IMR-90 (cell line): ENCODE measurements around the gene GMPPB. TPM values are rescaled to one million over a fixed set of nuclear protein-coding genes. Genes with fewer than 3 reads are reported as not detected.

Experiments used
- ATAC-seq: fragments of 200-7000 bp; cut with Tn5 transposase; 2 replicates; pipeline ENCODE4 v1.9.1; 2020; ENCODE audit warnings: low read depth, mild to moderate bottlenecking, moderate library complexity
- BruUV-seq: library from RNA; stranded (reverse); fragments of 400-500 nt; replicated peaks from 2 replicates; lab custom pipeline; 2021; lab: Mats Ljungman, UMichigan
- CTCF ChIA-PET: fragments of 300-600 bp; formaldehyde crosslinking; extraction: SDS; loops from one replicate; lab custom pipeline; 2021; ENCODE audit warnings: antibody characterized with exemption; lab: Yijun Ruan, JAX
- POLR2A ChIA-PET: fragments of 300-600 bp; sonication (Branson Sonifier 250); formaldehyde crosslinking; loops from one replicate; lab custom pipeline; 2022; ENCODE audit warnings: antibody characterized with exemption; ENCODE audit not compliant: unreplicated experiment; lab: Charles Lee
- DNase-seq: peaks from one replicate; pipeline ENCODE4 v3.0.0; 2013
- H2AFZ ChIP-seq: replicated peaks from 2 replicates; pipeline ENCODE3; 2013; ENCODE audit warnings: low read length, mild to moderate bottlenecking; ENCODE audit not compliant: poor library complexity
- H2AK5ac ChIP-seq: 2 replicates; pipeline ENCODE4 v1.6.1; 2013; ENCODE audit warnings: low read depth, low read length, inconsistent platforms
- H2AK9ac ChIP-seq: replicated peaks from 2 replicates; pipeline ENCODE3; 2013; ENCODE audit warnings: mild to moderate bottlenecking, low read depth, low read length, moderate library complexity; ENCODE audit not compliant: poor library complexity
- H2BK120ac ChIP-seq: 2 replicates; pipeline ENCODE4 v1.6.1; 2013; ENCODE audit warnings: low read depth, low read length, inconsistent platforms
- H2BK15ac ChIP-seq: 3 replicates; pipeline ENCODE4 v1.6.1; 2013; ENCODE audit warnings: low read depth, low read length, inconsistent platforms
- H2BK20ac ChIP-seq: 2 replicates; pipeline ENCODE4 v1.6.1; 2013; ENCODE audit warnings: low read depth, mild to moderate bottlenecking, inconsistent platforms, low read length, moderate library complexity
- H2BK5ac ChIP-seq: 2 replicates; pipeline ENCODE4 v1.6.1; 2013; ENCODE audit warnings: mild to moderate bottlenecking, low read depth, low read length, inconsistent platforms; ENCODE audit not compliant: poor library complexity, severe bottlenecking
- H3K14ac ChIP-seq: replicated peaks from 2 replicates; pipeline ENCODE4 v1.6.1; 2013; ENCODE audit warnings: low read depth, low read length, inconsistent platforms
- H3K18ac ChIP-seq: 2 replicates; pipeline ENCODE4 v1.6.1; 2013; ENCODE audit warnings: low read depth, low read length, control low read depth
- H3K23ac ChIP-seq: 2 replicates; pipeline ENCODE4 v1.6.1; 2013; ENCODE audit warnings: low read depth, low read length, inconsistent platforms
- H3K27ac ChIP-seq: 2 replicates; pipeline ENCODE4 v1.5.1; 2013; ENCODE audit warnings: mild to moderate bottlenecking, control low read depth, low read length; ENCODE audit not compliant: insufficient read depth
- H3K27me3 ChIP-seq: 2 replicates; pipeline ENCODE4 v1.6.1; 2013; ENCODE audit warnings: low read length; ENCODE audit not compliant: control insufficient read depth, insufficient read depth
- H3K36me3 ChIP-seq: 2 replicates; pipeline ENCODE4 v1.6.1; 2013; ENCODE audit warnings: low read length, mixed read lengths; ENCODE audit not compliant: control insufficient read depth, insufficient read depth
- H3K4ac ChIP-seq: 2 replicates; pipeline ENCODE4 v1.6.1; 2013; ENCODE audit warnings: low read depth, low read length, inconsistent platforms
- H3K4me1 ChIP-seq: 2 replicates; pipeline ENCODE4 v1.6.1; 2013; ENCODE audit warnings: low read length, mixed read lengths; ENCODE audit not compliant: control insufficient read depth, insufficient read depth
- H3K4me2 ChIP-seq: 2 replicates; pipeline ENCODE4 v1.6.1; 2013; ENCODE audit warnings: low read depth, mild to moderate bottlenecking, control low read depth, low read length, moderate library complexity
- H3K4me3 ChIP-seq: 2 replicates; pipeline ENCODE4 v1.5.1; 2013; ENCODE audit warnings: low read depth, mild to moderate bottlenecking, control low read depth, low read length, moderate library complexity; ENCODE audit not compliant: insufficient read depth
- H3K56ac ChIP-seq: 2 replicates; pipeline ENCODE4 v1.6.1; 2013; ENCODE audit warnings: low read length, inconsistent platforms; ENCODE audit not compliant: insufficient read depth; ENCODE audit errors: extremely low read depth
- H3K79me1 ChIP-seq, 2 experiments: 2 replicates each; pipeline ENCODE4 v1.6.1; 2013; ENCODE audit warnings: low read length in 2 of 2, inconsistent platforms in 1 of 2, low read depth in 1 of 2
- H3K9ac ChIP-seq: 2 replicates; pipeline ENCODE4 v1.6.1; 2013; ENCODE audit warnings: low read depth, low read length, control low read depth
- H3K9me1 ChIP-seq: 2 replicates; pipeline ENCODE4 v1.6.1; 2013; ENCODE audit warnings: low read length, inconsistent platforms; ENCODE audit not compliant: insufficient read depth
- H3K9me3 ChIP-seq: 2 replicates; pipeline ENCODE4 v1.6.1; 2013; ENCODE audit warnings: low read length; ENCODE audit not compliant: control insufficient read depth, insufficient read depth
- H4K20me1 ChIP-seq: 2 replicates; pipeline ENCODE4 v1.6.1; 2013; ENCODE audit warnings: low read length, inconsistent platforms; ENCODE audit not compliant: insufficient read depth
- H4K5ac ChIP-seq: 2 replicates; pipeline ENCODE4 v1.6.1; 2013; ENCODE audit warnings: mild to moderate bottlenecking, low read depth, low read length, control low read depth
- H4K8ac ChIP-seq, 2 experiments: 2 replicates each; pipeline ENCODE4 v1.6.1; 2013; ENCODE audit warnings: low read depth in 2 of 2, low read length in 2 of 2, control low read depth in 1 of 2, inconsistent platforms in 1 of 2
- H4K91ac ChIP-seq: 2 replicates; pipeline ENCODE4 v1.6.1; 2013; ENCODE audit warnings: low read depth, low read length, inconsistent platforms; ENCODE audit not compliant: insufficient read depth
- CEBPB ChIP-seq: IDR thresholded peaks from 2 replicates; pipeline ENCODE4 v1.6.1; 2012; ENCODE audit warnings: low read depth, low read length, improper control_type of control experiment
- CHD1 ChIP-seq: IDR thresholded peaks from 2 replicates; pipeline ENCODE4 v1.6.1; 2012; ENCODE audit warnings: low read depth, low read length, improper control_type of control experiment
- ELK1 ChIP-seq: fragments of 150-350 bp; IDR thresholded peaks from 2 replicates; pipeline ENCODE4 v1.6.1; 2016; ENCODE audit warnings: low read depth, mild to moderate bottlenecking, low read length, moderate library complexity, borderline replicate concordance
- MAFK ChIP-seq: IDR thresholded peaks from 2 replicates; pipeline ENCODE4 v1.6.1; 2012; ENCODE audit warnings: low read depth, low read length, improper control_type of control experiment
- MAZ ChIP-seq: IDR thresholded peaks from 2 replicates; pipeline ENCODE4 v1.6.1; 2012; ENCODE audit warnings: low read depth, mild to moderate bottlenecking, low read length, improper control_type of control experiment, moderate library complexity, borderline replicate concordance
- MXI1 ChIP-seq: IDR thresholded peaks from 2 replicates; pipeline ENCODE4 v1.6.1; 2012; ENCODE audit warnings: low read depth, mild to moderate bottlenecking, low read length, moderate library complexity, borderline replicate concordance
- NFE2L2 ChIP-seq: fragments of 150-350 bp; IDR thresholded peaks from 2 replicates; pipeline ENCODE4 v1.6.1; 2016; ENCODE audit warnings: low read depth, mild to moderate bottlenecking, low read length
- POLR2A ChIP-seq: IDR thresholded peaks from 2 replicates; pipeline ENCODE4 v1.6.1; 2012; ENCODE audit warnings: mild to moderate bottlenecking, low read depth, low read length
- RAD21 ChIP-seq: IDR thresholded peaks from 2 replicates; pipeline ENCODE4 v1.6.1; 2012; ENCODE audit warnings: low read length, improper control_type of control experiment
- RCOR1 ChIP-seq: IDR thresholded peaks from 2 replicates; pipeline ENCODE4 v1.6.1; 2012; ENCODE audit warnings: mild to moderate bottlenecking, low read length, improper control_type of control experiment; ENCODE audit not compliant: insufficient replicate concordance
- RFX5 ChIP-seq: IDR thresholded peaks from 2 replicates; pipeline ENCODE4 v1.8.0; 2012; ENCODE audit warnings: low read depth, mild to moderate bottlenecking, low read length, moderate library complexity
- SMC3 ChIP-seq: fragments of 150-350 bp; IDR thresholded peaks from 2 replicates; pipeline ENCODE4 v1.6.1; 2016; ENCODE audit warnings: low read depth, mild to moderate bottlenecking, antibody characterized with exemption, low read length, moderate library complexity
- USF2 ChIP-seq: fragments of 150-350 bp; IDR thresholded peaks from 2 replicates; pipeline ENCODE4 v1.6.1; 2017; ENCODE audit warnings: mild to moderate bottlenecking, antibody characterized with exemption, low read length, low read depth
- WGBS, 2 experiments: methylation state at CpG; one replicate each; pipeline versions ENCODE4 v1.1.5 to v1.1.7; 2013; ENCODE audit warnings: missing lambda C conversion rate in 2 of 2; ENCODE audit not compliant: insufficient read length in 1 of 2; ENCODE audit errors: extremely low coverage in 2 of 2; 5-methylcytosine and 5-hydroxymethylcytosine counted together
- dilution Hi-C: fragments of 300-500 bp; cut with HindIII; formaldehyde crosslinking; loops from one replicate; pipeline ENCODE4 v1.14.3; 2018; ENCODE audit warnings: low sequenced_read_pairs; ENCODE audit not compliant: unreplicated experiment
- in situ Hi-C: fragments of 300-500 bp; cut with MboI; formaldehyde crosslinking; loops from 3 replicates; pipeline ENCODE4 v1.14.3; 2019; ENCODE audit warnings: low sequenced_read_pairs, inconsistent platforms, mixed read lengths
- intact Hi-C: fragments of 100-400 bp; cut with micrococcal nuclease; formaldehyde crosslinking; loops from 2 replicates; pipeline ENCODE4 v1.10.0; 2022
- polyA plus RNA-seq, 3 experiments: library from polyadenylated mRNA; depleted of rRNA; stranded (reverse); fragments of >200 nt; gene quantifications; 2 replicates each; pipeline ENCODE4 v1.2.3, GENCODE V29; 2012; ENCODE audit warnings: low replicate concordance in 1 of 3
- total RNA-seq: library from RNA; depleted of rRNA; stranded (reverse); fragments of >200 nt; gene quantifications from 2 replicates; pipeline ENCODE4 v1.2.3, GENCODE V29; 2012

Gene GMPPB
- total and polyA plus RNA-seq, 2 of the 4 experiments (the other 2 are of a cell fraction) = 27.9 to 37.3 TPM

- H3K4me3 ChIP-seq = no peak overlapping the region
- H4K8ac ChIP-seq = no peak overlapping the region
- ChIA-PET POLR2A (interaction anchor here (0.5 kb wide), 1 partner anchor 17 kb away, joined by 8 read pairs; no protein-coding TSS in a partner anchor), CTCF (interaction anchor here (1.2 kb wide), 1 partner anchor 10 kb away, joined by 4 read pairs; no protein-coding TSS in a partner anchor)
- dilution Hi-C loops (no loop called here), in situ Hi-C loops (no loop called here), intact Hi-C loops (no loop called here)
- H4K91ac ChIP-seq = no peak overlapping the region
- ATAC-seq = no peak
- H3K14ac ChIP-seq = no peak overlapping the region
- H3K9me3 ChIP-seq = no peaks in the 10 kb centered on the region
- no peak overlapping the region for H2AK9ac ChIP-seq
- H3K4me1 ChIP-seq = no peaks in the 10 kb centered on the region; the same call in 1 of the 2 replicates
- no peak overlapping the region for H2BK20ac ChIP-seq
- no peak overlapping the region for H4K5ac ChIP-seq
- TF ChIP-seq MAFK = no peak
- TF ChIP-seq SMC3 = no peak
- no peak for TF ChIP-seq USF2
- TF ChIP-seq RCOR1 = no peak
- TF ChIP-seq MAZ = no peak
- TF ChIP-seq MXI1 = no peak
- TF ChIP-seq ELK1 = no peak
- TF ChIP-seq RFX5 = no peak
- TF ChIP-seq CEBPB = no peak
- no peak for TF ChIP-seq RAD21
- TF ChIP-seq NFE2L2 = no peak
- TF ChIP-seq POLR2A = no peak
- no peak for TF ChIP-seq CHD1
- H3K23ac ChIP-seq = no peak overlapping the region
- no peak overlapping the region for H2BK5ac ChIP-seq
- DNase-seq = no peak
- WGBS, 2 experiments = no CpG with 5 or more reads among the region's 1 CpG
- no peak overlapping the region for H2BK120ac ChIP-seq
- no peak overlapping the region for H2BK15ac ChIP-seq
- peaks cover 35 to 66% of the 10 kb centered on the region in 2 experiments for H3K79me1 ChIP-seq
- no peak overlapping the region for H3K4me2 ChIP-seq
- no peak overlapping the region for H3K27ac ChIP-seq
- no peak overlapping the region for H3K4ac ChIP-seq
- no peak overlapping the region for H3K18ac ChIP-seq
- peaks cover 54% of the 10 kb centered on the region for H4K20me1 ChIP-seq
- H3K9ac ChIP-seq = no peak overlapping the region
- H3K27me3 ChIP-seq = no peaks in the 10 kb centered on the region
- peaks cover 7% of the 10 kb centered on the region; the same call in 1 of the 2 replicates for H3K9me1 ChIP-seq
- H3K36me3 ChIP-seq = no peaks in the 10 kb centered on the region
- no peak overlapping the region for H2AFZ ChIP-seq
- H2AK5ac ChIP-seq = no peak overlapping the region
- H3K56ac ChIP-seq = no peak overlapping the region
- no TSS peak for BruUV-seq
Measured at GRCh38 chr3:49756036-49756435, 32.3 kb upstream of the GMPPB start.
